ENCODE results near the gene GALK2.
"Not testable (repeated sequence)": the region's sequence is repeated elsewhere in the genome, so short reads cannot be mapped to it uniquely, and the experiment has no call there.

Gene GALK2

DNA sequence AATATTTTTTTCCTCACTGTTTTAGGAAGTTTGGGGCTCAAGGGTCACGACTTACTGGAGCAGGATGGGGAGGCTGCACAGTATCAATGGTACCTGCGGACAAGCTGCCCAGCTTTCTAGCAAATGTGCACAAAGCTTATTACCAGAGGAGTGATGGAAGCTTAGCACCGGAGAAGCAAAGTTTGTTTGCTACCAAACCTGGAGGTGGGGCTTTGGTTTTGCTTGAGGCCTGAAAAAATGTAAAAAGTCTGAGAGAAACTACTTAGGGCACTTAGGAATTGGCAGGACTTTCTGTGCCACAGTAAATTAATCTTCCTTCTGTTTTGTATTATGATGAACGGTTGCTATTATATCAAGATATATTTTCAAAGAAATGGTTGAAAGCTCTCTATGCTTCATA, 157.9 kb downstream of the GALK2 start:
- Histone ChIP-seq H3K9me3 (ENCODE audit: control insufficient read depth in 2 of 2, low read length in 2 of 2) (no peaks in the 10 kb centered on the region), H3K36me3 (ENCODE audit: control insufficient read depth in 2 of 2, insufficient read depth in 2 of 2, low read length in 2 of 2) (peaks cover 0 to 7% of the 10 kb centered on the region in 2 donors), H3K4me3 (ENCODE audit: low read length in 2 of 2) (no peak overlapping the region), H3K4me1 (ENCODE audit: control insufficient read depth in 2 of 2, insufficient read depth in 2 of 2, low read length in 2 of 2) (no peaks in the 10 kb centered on the region), H3K27ac (ENCODE audit: low read depth in 2 of 2, low read length in 2 of 2) (no peak overlapping the region), H3K9ac (ENCODE audit: low read depth in 1 of 2, low read length in 2 of 2) (no peak overlapping the region), H3K27me3 (ENCODE audit: control insufficient read depth in 2 of 2, insufficient read depth in 2 of 2, low read length in 2 of 2) (no peaks in the 10 kb centered on the region)

DNA sequence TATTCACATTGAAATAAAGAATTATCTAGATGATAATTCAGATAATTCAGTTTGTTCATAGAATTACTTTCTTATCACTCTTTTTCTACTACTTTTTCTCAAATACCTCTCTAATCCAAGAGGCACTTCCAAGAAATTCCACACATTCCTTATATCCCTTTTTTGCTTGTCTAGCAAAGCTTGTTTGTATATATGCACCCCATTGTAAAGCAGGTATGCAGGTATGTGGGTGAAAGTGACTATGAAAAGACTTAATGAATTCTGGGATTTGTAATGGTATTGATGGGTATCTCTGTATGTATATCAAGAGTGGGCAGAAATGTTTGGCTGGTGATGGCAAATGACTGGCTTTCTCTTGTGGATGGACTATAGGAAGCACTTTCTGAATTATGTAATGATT, 158.9 kb downstream of the GALK2 start:
- no peaks in the 10 kb centered on the region for H3K4me1 ChIP-seq (ENCODE audit: control insufficient read depth in 2 of 2, insufficient read depth in 2 of 2, low read length in 2 of 2)
- H3K4me3 ChIP-seq (ENCODE audit: low read length in 2 of 2): no peak overlapping the region
- no peak overlapping the region for H3K27ac ChIP-seq (ENCODE audit: low read depth in 2 of 2, low read length in 2 of 2)
- H3K27me3 ChIP-seq (ENCODE audit: control insufficient read depth in 2 of 2, insufficient read depth in 2 of 2, low read length in 2 of 2): no peaks in the 10 kb centered on the region
- peaks cover 0 to 7% of the 10 kb centered on the region in 2 donors for H3K36me3 ChIP-seq (ENCODE audit: control insufficient read depth in 2 of 2, insufficient read depth in 2 of 2, low read length in 2 of 2)
- no peak overlapping the region for H3K9ac ChIP-seq (ENCODE audit: low read depth in 1 of 2, low read length in 2 of 2)
- no peaks in the 10 kb centered on the region for H3K9me3 ChIP-seq (ENCODE audit: control insufficient read depth in 2 of 2, low read length in 2 of 2)

DNA sequence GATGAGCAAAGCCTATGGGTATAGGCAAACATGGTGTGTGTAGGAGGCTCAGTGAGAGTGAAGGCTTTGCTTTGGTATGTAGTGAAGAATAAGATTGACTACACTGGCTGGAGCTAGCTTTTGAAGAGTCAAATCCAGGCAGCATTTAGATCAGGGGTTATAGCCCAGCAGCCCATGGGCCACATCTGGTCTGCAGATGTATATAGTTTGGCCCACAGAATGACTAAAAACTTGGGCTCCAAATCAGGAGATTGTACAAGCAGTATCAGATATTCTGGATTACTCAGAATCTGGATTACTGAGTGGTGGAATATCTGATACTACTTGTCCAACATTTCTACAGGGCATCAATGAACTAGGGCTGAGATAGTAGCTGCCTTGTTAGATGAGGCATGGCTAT, 160.1 kb downstream of the GALK2 start:
- Histone ChIP-seq H3K9ac (ENCODE audit: low read depth in 1 of 2, low read length in 2 of 2) (no peak overlapping the region), H3K4me1 (ENCODE audit: control insufficient read depth in 2 of 2, insufficient read depth in 2 of 2, low read length in 2 of 2) (no peaks in the 10 kb centered on the region), H3K27me3 (ENCODE audit: control insufficient read depth in 2 of 2, insufficient read depth in 2 of 2, low read length in 2 of 2) (no peaks in the 10 kb centered on the region), H3K36me3 (ENCODE audit: control insufficient read depth in 2 of 2, insufficient read depth in 2 of 2, low read length in 2 of 2) (peaks cover 0 to 7% of the 10 kb centered on the region in 2 donors), H3K4me3 (ENCODE audit: low read length in 2 of 2) (no peak overlapping the region), H3K27ac (ENCODE audit: low read depth in 2 of 2, low read length in 2 of 2) (no peak overlapping the region), H3K9me3 (ENCODE audit: control insufficient read depth in 2 of 2, low read length in 2 of 2) (no peaks in the 10 kb centered on the region)

DNA sequence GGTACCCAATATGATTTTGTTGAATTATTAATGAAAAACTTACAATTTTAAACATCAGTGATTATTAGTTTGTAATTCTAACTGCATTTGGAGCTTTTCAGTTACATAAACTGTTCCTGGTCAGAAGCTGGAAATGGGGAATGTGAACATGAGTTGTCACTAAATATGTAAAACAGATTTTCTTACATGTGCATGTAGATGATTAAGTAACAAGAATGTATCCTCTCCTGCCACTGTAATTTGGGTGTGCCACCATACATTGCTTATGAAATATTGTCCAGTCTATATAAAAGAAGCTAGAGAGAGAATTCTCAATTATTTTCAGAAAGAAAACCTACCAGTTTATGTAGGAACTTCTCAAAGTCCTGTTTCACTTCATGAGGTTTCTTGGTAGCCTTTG, 161.4 kb downstream of the GALK2 start:
- Histone ChIP-seq H3K27ac (ENCODE audit: low read depth in 2 of 2, low read length in 2 of 2) (no peak overlapping the region), H3K4me1 (ENCODE audit: control insufficient read depth in 2 of 2, insufficient read depth in 2 of 2, low read length in 2 of 2) (no peaks in the 10 kb centered on the region), H3K9ac (ENCODE audit: low read depth in 1 of 2, low read length in 2 of 2) (no peak overlapping the region), H3K9me3 (ENCODE audit: control insufficient read depth in 2 of 2, low read length in 2 of 2) (no peaks in the 10 kb centered on the region), H3K27me3 (ENCODE audit: control insufficient read depth in 2 of 2, insufficient read depth in 2 of 2, low read length in 2 of 2) (no peaks in the 10 kb centered on the region), H3K4me3 (ENCODE audit: low read length in 2 of 2) (no peak overlapping the region), H3K36me3 (ENCODE audit: control insufficient read depth in 2 of 2, insufficient read depth in 2 of 2, low read length in 2 of 2) (peaks cover 0 to 7% of the 10 kb centered on the region in 2 donors)

DNA sequence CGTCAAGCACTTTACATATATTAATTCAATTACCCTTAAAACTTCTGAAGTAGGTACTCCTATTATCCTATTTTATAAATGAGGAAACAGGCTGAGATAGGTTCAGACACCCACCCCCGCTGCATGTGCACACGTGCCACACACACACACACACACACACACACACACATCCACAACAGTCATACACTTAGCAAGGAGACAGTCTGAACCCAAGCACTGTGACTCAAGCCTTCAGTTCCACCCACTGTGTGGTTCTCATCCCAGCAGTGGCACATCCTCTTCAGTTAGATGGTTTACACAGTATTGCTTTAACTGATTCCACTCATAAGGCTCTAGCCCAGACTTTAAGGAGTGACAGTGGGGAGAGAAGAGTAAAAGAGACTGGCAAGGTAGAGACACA, 161.9 kb downstream of the GALK2 start:
- H3K4me3 ChIP-seq (ENCODE audit: low read length in 2 of 2): no peak overlapping the region
- H3K9ac ChIP-seq (ENCODE audit: low read depth in 1 of 2, low read length in 2 of 2): no peak overlapping the region
- no peaks in the 10 kb centered on the region for H3K27me3 ChIP-seq (ENCODE audit: control insufficient read depth in 2 of 2, insufficient read depth in 2 of 2, low read length in 2 of 2)
- no peak overlapping the region for H3K27ac ChIP-seq (ENCODE audit: low read depth in 2 of 2, low read length in 2 of 2)
- H3K36me3 ChIP-seq (ENCODE audit: control insufficient read depth in 2 of 2, insufficient read depth in 2 of 2, low read length in 2 of 2): peaks cover 0 to 7% of the 10 kb centered on the region in 2 donors
- no peaks in the 10 kb centered on the region for H3K9me3 ChIP-seq (ENCODE audit: control insufficient read depth in 2 of 2, low read length in 2 of 2)
- H3K4me1 ChIP-seq (ENCODE audit: control insufficient read depth in 2 of 2, insufficient read depth in 2 of 2, low read length in 2 of 2): no peaks in the 10 kb centered on the region

DNA sequence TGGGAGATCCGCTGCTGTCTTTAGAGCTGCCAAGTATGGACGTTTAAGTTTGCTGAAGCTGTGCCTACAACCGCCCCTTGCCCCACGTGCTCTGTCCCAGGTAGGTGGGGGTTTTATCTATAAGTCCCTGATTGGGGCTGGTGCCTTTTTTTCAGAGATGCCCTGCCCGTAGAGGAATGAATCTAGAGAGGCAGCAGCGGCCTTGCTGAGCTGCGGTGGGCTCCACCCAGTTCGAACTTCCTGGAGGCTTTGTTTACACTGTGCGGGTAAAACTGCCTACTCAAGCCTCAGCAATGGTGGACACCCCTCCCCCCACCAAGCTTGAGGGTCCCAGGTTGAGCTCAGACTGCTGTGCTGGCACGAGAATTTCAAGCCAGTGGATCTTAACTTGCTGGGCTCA, 169.6 kb downstream of the GALK2 start:
- Histone ChIP-seq H3K4me3 (ENCODE audit: low read length in 2 of 2) (no peak overlapping the region), H3K9me3 (ENCODE audit: control insufficient read depth in 2 of 2, low read length in 2 of 2) (no peaks in the 10 kb centered on the region), H3K27me3 (ENCODE audit: control insufficient read depth in 2 of 2, insufficient read depth in 2 of 2, low read length in 2 of 2) (no peaks in the 10 kb centered on the region), H3K4me1 (ENCODE audit: control insufficient read depth in 2 of 2, insufficient read depth in 2 of 2, low read length in 2 of 2) (no peaks in the 10 kb centered on the region), H3K36me3 (ENCODE audit: control insufficient read depth in 2 of 2, insufficient read depth in 2 of 2, low read length in 2 of 2) (no peaks in the 10 kb centered on the region), H3K27ac (ENCODE audit: low read depth in 2 of 2, low read length in 2 of 2) (no peak overlapping the region), H3K9ac (ENCODE audit: low read depth in 1 of 2, low read length in 2 of 2) (no peak overlapping the region)

DNA sequence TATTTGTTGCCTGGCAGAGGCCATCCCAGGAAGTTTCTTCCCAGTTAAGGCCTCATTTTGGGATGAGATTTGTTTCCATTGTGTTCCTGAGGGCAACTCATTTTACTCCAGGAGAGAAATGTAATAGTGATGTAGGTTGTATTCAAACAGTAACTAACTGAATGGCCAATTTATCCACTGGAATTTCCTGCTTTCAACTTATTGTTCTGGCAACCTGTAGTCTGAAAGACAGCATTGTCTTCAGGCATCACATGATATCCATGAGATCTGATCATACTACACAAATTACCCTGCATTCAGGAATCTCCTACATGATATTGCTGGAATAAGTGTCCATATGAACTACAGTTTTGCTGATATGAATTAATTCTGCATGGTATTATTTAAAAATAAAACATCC, 173.5 kb downstream of the GALK2 start:
- H3K27me3 ChIP-seq (ENCODE audit: control insufficient read depth in 2 of 2, insufficient read depth in 2 of 2, low read length in 2 of 2): no peaks in the 10 kb centered on the region
- no peak overlapping the region for H3K27ac ChIP-seq (ENCODE audit: low read depth in 2 of 2, low read length in 2 of 2)
- H3K4me1 ChIP-seq (ENCODE audit: control insufficient read depth in 2 of 2, insufficient read depth in 2 of 2, low read length in 2 of 2): no peaks in the 10 kb centered on the region
- no peaks in the 10 kb centered on the region for H3K9me3 ChIP-seq (ENCODE audit: control insufficient read depth in 2 of 2, low read length in 2 of 2)
- H3K36me3 ChIP-seq (ENCODE audit: control insufficient read depth in 2 of 2, insufficient read depth in 2 of 2, low read length in 2 of 2): no peaks in the 10 kb centered on the region
- H3K4me3 ChIP-seq (ENCODE audit: low read length in 2 of 2): no peak overlapping the region
- no peak overlapping the region for H3K9ac ChIP-seq (ENCODE audit: low read depth in 1 of 2, low read length in 2 of 2)

DNA sequence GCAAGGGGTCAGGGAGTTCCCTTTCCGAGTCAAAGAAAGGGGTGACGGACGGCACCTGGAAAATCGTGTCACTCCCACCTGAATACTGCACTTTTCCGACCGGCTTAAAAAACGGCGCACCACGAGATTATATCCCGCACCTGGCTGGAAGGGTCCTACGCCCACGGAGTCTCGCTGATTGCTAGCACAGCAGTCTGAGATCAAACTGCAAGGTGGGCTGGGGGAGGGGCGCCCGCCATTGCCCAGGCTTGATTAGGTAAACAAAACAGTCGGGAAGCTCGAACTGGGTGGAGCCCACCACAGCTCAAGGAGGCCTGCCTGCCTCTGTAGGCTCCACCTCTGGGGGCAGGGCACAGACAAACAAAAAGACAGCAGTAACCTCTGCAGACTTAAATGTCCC, 184.4 kb downstream of the GALK2 start:
- not testable (repeated sequence) for H3K36me3 ChIP-seq (ENCODE audit: control insufficient read depth in 2 of 2, insufficient read depth in 2 of 2, low read length in 2 of 2); H3K9ac ChIP-seq (ENCODE audit: low read depth in 1 of 2, low read length in 2 of 2); H3K27me3 ChIP-seq (ENCODE audit: control insufficient read depth in 2 of 2, insufficient read depth in 2 of 2, low read length in 2 of 2); H3K27ac ChIP-seq (ENCODE audit: low read depth in 2 of 2, low read length in 2 of 2); H3K4me1 ChIP-seq (ENCODE audit: control insufficient read depth in 2 of 2, insufficient read depth in 2 of 2, low read length in 2 of 2); H3K9me3 ChIP-seq (ENCODE audit: control insufficient read depth in 2 of 2, low read length in 2 of 2); H3K4me3 ChIP-seq (ENCODE audit: low read length in 2 of 2)

DNA sequence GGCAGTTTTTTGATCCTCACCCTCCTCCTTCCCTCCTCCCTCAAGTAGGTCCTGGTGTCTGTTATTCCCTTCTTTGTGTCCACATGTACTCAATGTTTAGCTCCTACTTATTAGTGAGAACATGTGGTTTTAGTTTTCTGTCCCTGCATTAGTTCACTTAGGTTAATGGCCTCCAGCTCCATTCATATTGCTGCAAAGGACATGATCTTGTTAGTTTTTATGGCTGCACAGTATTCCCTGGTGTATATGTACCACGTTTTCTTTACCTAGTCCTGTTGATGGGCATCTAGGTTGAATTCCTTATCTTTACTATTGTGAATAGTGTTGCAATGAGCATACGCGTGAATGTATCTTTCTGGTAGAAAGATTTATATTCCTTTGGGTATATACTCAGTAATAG, 191.3 kb downstream of the GALK2 start:
- Histone ChIP-seq H3K36me3 (ENCODE audit: control insufficient read depth in 2 of 2, insufficient read depth in 2 of 2, low read length in 2 of 2) (no peaks in the 10 kb centered on the region), H3K9me3 (ENCODE audit: control insufficient read depth in 2 of 2, low read length in 2 of 2) (no peaks in the 10 kb centered on the region), H3K27me3 (ENCODE audit: control insufficient read depth in 2 of 2, insufficient read depth in 2 of 2, low read length in 2 of 2) (no peaks in the 10 kb centered on the region), H3K4me1 (ENCODE audit: control insufficient read depth in 2 of 2, insufficient read depth in 2 of 2, low read length in 2 of 2) (no peaks in the 10 kb centered on the region), H3K27ac (ENCODE audit: low read depth in 2 of 2, low read length in 2 of 2) (no peak overlapping the region), H3K4me3 (ENCODE audit: low read length in 2 of 2) (no peak overlapping the region), H3K9ac (ENCODE audit: low read depth in 1 of 2, low read length in 2 of 2) (no peak overlapping the region)

DNA sequence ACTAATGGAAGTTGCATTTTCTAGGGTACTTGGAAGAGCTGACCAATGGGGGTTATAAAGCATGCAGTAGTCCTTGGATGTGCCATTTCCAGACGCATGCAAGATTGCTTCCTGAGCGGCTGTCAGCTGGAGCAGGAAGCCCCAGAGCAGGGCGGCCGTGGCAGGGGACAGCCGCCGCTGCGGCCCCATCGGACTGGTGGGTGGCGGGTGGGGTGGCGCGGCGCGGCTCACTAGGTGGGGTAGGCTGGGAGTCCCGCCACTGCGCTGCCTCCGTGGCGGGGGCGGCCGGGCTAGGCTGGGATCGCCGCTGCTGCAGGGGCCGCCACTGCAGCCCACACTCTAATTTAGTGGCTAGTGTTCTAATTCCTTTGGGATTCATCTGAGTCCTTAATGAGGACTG, 196.4 kb downstream of the GALK2 start:
- Histone ChIP-seq H3K36me3 (ENCODE audit: control insufficient read depth in 2 of 2, insufficient read depth in 2 of 2, low read length in 2 of 2) (no peaks in the 10 kb centered on the region), H3K27ac (ENCODE audit: low read depth in 2 of 2, low read length in 2 of 2) (no peak overlapping the region), H3K9ac (ENCODE audit: low read depth in 1 of 2, low read length in 2 of 2) (no peak overlapping the region), H3K27me3 (ENCODE audit: control insufficient read depth in 2 of 2, insufficient read depth in 2 of 2, low read length in 2 of 2) (no peaks in the 10 kb centered on the region), H3K4me3 (ENCODE audit: low read length in 2 of 2) (no peak overlapping the region), H3K4me1 (ENCODE audit: control insufficient read depth in 2 of 2, insufficient read depth in 2 of 2, low read length in 2 of 2) (no peaks in the 10 kb centered on the region), H3K9me3 (ENCODE audit: control insufficient read depth in 2 of 2, low read length in 2 of 2) (no peaks in the 10 kb centered on the region)

DNA sequence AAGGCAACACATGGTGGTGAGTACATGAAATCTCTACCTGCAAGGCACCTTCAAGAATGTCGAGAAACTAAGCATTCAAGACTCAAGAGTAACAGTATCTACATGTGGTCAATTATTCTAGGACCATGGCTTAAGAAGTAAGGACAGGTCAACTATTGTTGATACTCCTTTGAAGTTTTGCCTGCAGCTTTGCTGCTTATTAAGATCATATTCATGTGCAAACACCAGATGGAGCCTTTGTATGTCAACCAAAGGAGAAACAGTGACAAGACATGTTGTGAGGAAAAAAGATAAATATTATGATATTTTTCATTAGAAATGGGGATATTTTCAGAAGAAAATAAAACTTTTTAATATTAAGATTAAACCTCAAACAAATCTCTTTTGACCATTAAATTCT, 200.7 kb downstream of the GALK2 start:
- no peak overlapping the region for H3K9ac ChIP-seq (ENCODE audit: low read depth in 1 of 2, low read length in 2 of 2)
- H3K9me3 ChIP-seq (ENCODE audit: control insufficient read depth in 2 of 2, low read length in 2 of 2): no peaks in the 10 kb centered on the region
- no peaks in the 10 kb centered on the region for H3K4me1 ChIP-seq (ENCODE audit: control insufficient read depth in 2 of 2, insufficient read depth in 2 of 2, low read length in 2 of 2)
- H3K36me3 ChIP-seq (ENCODE audit: control insufficient read depth in 2 of 2, insufficient read depth in 2 of 2, low read length in 2 of 2): no peaks in the 10 kb centered on the region
- no peak overlapping the region for H3K27ac ChIP-seq (ENCODE audit: low read depth in 2 of 2, low read length in 2 of 2)
- H3K27me3 ChIP-seq (ENCODE audit: control insufficient read depth in 2 of 2, insufficient read depth in 2 of 2, low read length in 2 of 2): no peaks in the 10 kb centered on the region
- no peak overlapping the region for H3K4me3 ChIP-seq (ENCODE audit: low read length in 2 of 2)
